Lower lobe of right lung (tissue), 2 donors: Measurements from ENCODE around the gene BICDL2. TPM values are rescaled to one million over a fixed set of nuclear protein-coding genes. Genes with fewer than 3 reads are reported as not detected.

ENCODE experiments used
- ATAC-seq, 2 donors: fragments of 200-7000 bp; cut with Tn5 transposase; one replicate each; pipeline ENCODE4 v1.9.1; 2020 to 2022; ENCODE audit warnings: mild to moderate bottlenecking in 2 of 2, moderate library complexity in 2 of 2
- DNase-seq: peaks from one replicate; pipeline ENCODE4 v3.0.0-alpha.2; 2020
- H3K27ac ChIP-seq: fragments of 200-600 bp; one replicate; pipeline ENCODE4 v1.8.0; 2022
- H3K27me3 ChIP-seq: fragments of 200-600 bp; one replicate; pipeline ENCODE4 v1.8.0; 2022; ENCODE audit warnings: low read depth
- H3K36me3 ChIP-seq: fragments of 200-600 bp; one replicate; pipeline ENCODE4 v1.8.0; 2022; ENCODE audit warnings: mild to moderate bottlenecking
- H3K4me1 ChIP-seq: fragments of 200-600 bp; one replicate; pipeline ENCODE4 v1.8.0; 2022
- H3K4me3 ChIP-seq: fragments of 200-600 bp; one replicate; pipeline ENCODE4 v1.8.0; 2022; ENCODE audit warnings: mild to moderate bottlenecking
- H3K9me3 ChIP-seq: fragments of 200-600 bp; one replicate; pipeline ENCODE4 v1.8.0; 2022
- CTCF ChIP-seq: fragments of 200-600 bp; IDR thresholded peaks from one replicate; pipeline ENCODE4 v1.8.0; 2022; ENCODE audit warnings: antibody characterized with exemption, mild to moderate bottlenecking
- intact Hi-C: fragments of 100-400 bp; cut with DNase I; formaldehyde crosslinking; loops from one replicate; pipeline ENCODE4 v1.11.0; 2022
- total RNA-seq: library from RNA; stranded (reverse); fragmentation: NEBNext Ultra II Directional; extraction: Animal tissue kit (Norgen Biotek cat#: 25700); gene quantifications from one replicate; pipeline ENCODE4 v1.2.1, GENCODE V29; 2021
- donor health status: DM: no; HTN: yes; CAD: no; lungs with severe emphysema.

The BICDL2 gene
- total RNA-seq, 1 donor from 2014 or later, result 19.5 TPM

- Histone ChIP-seq H3K4me3 (peak overlapping the region; percentile 77), H3K4me1 (peaks cover 66% of the 10 kb centered on the region), H3K27me3 (peaks cover 18% of the 10 kb centered on the region), H3K9me3 (no peaks in the 10 kb centered on the region), H3K36me3 (peaks cover under 1% of the 10 kb centered on the region), H3K27ac (peak overlapping the region; percentile 94)
- intact Hi-C loops, result no loop called here
- no peak for TF ChIP-seq CTCF
- DNase-seq (peak; percentile 89), ATAC-seq (peak; percentile 67 to 79)
These were observed 15.9 kb downstream of the BICDL2 start for GRCh38 chr16:3020604-3021448.

- no peak for TF ChIP-seq CTCF
- Histone ChIP-seq H3K27ac (peak within 1 kb of the TSS; percentile 94), H3K4me1 (peaks cover 64% of the 10 kb centered on the region), H3K36me3 (no peaks in the 10 kb centered on the region), H3K27me3 (peaks cover 18% of the 10 kb centered on the region), H3K4me3 (peak within 1 kb of the TSS; percentile 77), H3K9me3 (no peaks in the 10 kb centered on the region)
- intact Hi-C loops, result no loop called here
- DNase-seq, result peak; percentile 88
- peak; percentile 61 to 66 for ATAC-seq
These were observed 16.5 kb downstream of the BICDL2 start, which contains the start of gene TNFRSF12A for GRCh38 chr16:3020247-3020603. Gene TNFRSF12A (plus strand): TSS chr16:3020368. CDS start chr16:3020398, 30 bp downstream.

- peak overlapping the region; percentile 77 for H3K4me3 ChIP-seq
- H3K9me3 ChIP-seq, result no peaks in the 10 kb centered on the region
- H3K4me1 ChIP-seq, result peaks cover 59% of the 10 kb centered on the region
- ATAC-seq (no peak), DNase-seq (no peak)
- H3K27ac ChIP-seq, result no peak overlapping the region
- intact Hi-C loops, result no loop called here
- H3K27me3 ChIP-seq, result peaks cover 18% of the 10 kb centered on the region
- TF ChIP-seq CTCF, result no peak
- H3K36me3 ChIP-seq, result no peaks in the 10 kb centered on the region
These were observed 17.0 kb downstream of the BICDL2 start for GRCh38 chr16:3019594-3020246.

GRCh38 chr16:3017794-3018506 is 18.8 kb downstream of the BICDL2 start, which contains the start of gene CLDN6:
Gene CLDN6 (minus strand): TSS chr16:3018183. CDS start chr16:3016021, 2,162 bp downstream.
- Histone ChIP-seq H3K36me3 (no peaks in the 10 kb centered on the region), H3K27ac (no peak within 1 kb of the TSS), H3K4me3 (no peak within 1 kb of the TSS), H3K9me3 (no peaks in the 10 kb centered on the region), H3K4me1 (peaks cover 47% of the 10 kb centered on the region), H3K27me3 (peaks cover 32% of the 10 kb centered on the region)
- no peak for ATAC-seq
- DNase-seq, result no peak
- intact Hi-C loops, result no loop called here
- peak; percentile 13 for TF ChIP-seq CTCF

- DNase-seq, result no peak
- no peak for ATAC-seq
- Histone ChIP-seq H3K27ac (no peak overlapping the region), H3K4me3 (no peak overlapping the region), H3K36me3 (no peaks in the 10 kb centered on the region), H3K27me3 (peaks cover 38% of the 10 kb centered on the region), H3K4me1 (peaks cover 40% of the 10 kb centered on the region), H3K9me3 (no peaks in the 10 kb centered on the region)
- TF ChIP-seq CTCF, result no peak
- intact Hi-C loops, result no loop called here
These were observed 19.4 kb downstream of the BICDL2 start for GRCh38 chr16:3017344-3017743.
